Subcutaneous abdominal adipose tissue (tissue), 5 donors: ENCODE data around the gene PREX1.

Experiments
- H3K27ac ChIP-seq: one replicate; pipeline ENCODE4 v1.7.0; 2013; ENCODE audit warnings: low read depth, mild to moderate bottlenecking, inconsistent platforms, low read length, moderate library complexity
- H3K27me3 ChIP-seq, 5 donors: one replicate each; pipeline ENCODE4 v1.7.0; 2013; ENCODE audit warnings: low read length in 5 of 5, inconsistent platforms in 1 of 5; ENCODE audit not compliant: control insufficient read depth in 5 of 5, insufficient read depth in 4 of 5
- H3K36me3 ChIP-seq, 5 donors: one replicate each; pipeline ENCODE4 v1.7.0; 2013; ENCODE audit warnings: low read length in 5 of 5; ENCODE audit not compliant: control insufficient read depth in 5 of 5, insufficient read depth in 5 of 5
- H3K4me1 ChIP-seq, 5 donors: one replicate each; pipeline ENCODE4 v1.7.0; 2013; ENCODE audit warnings: low read length in 5 of 5, mild to moderate bottlenecking in 3 of 5, moderate library complexity in 1 of 5; ENCODE audit not compliant: control insufficient read depth in 5 of 5, insufficient read depth in 5 of 5
- H3K4me3 ChIP-seq, 5 donors: one replicate each; pipeline ENCODE4 v1.7.0; 2013; ENCODE audit warnings: low read length in 5 of 5, low read depth in 1 of 5
- H3K9ac ChIP-seq, 5 donors: one replicate each; pipeline ENCODE4 v1.7.0; 2013; ENCODE audit warnings: low read length in 5 of 5, mild to moderate bottlenecking in 4 of 5, moderate library complexity in 3 of 5
- H3K9me3 ChIP-seq, 5 donors: one replicate each; pipeline ENCODE4 v1.7.0; 2013; ENCODE audit warnings: low read length in 5 of 5; ENCODE audit not compliant: control insufficient read depth in 5 of 5
- donor health status: healthy.
- donor health status: healthy.
- donor health status: healthy.
- donor health status: healthy.
- donor health status: healthy.

The PREX1 gene

DNA sequence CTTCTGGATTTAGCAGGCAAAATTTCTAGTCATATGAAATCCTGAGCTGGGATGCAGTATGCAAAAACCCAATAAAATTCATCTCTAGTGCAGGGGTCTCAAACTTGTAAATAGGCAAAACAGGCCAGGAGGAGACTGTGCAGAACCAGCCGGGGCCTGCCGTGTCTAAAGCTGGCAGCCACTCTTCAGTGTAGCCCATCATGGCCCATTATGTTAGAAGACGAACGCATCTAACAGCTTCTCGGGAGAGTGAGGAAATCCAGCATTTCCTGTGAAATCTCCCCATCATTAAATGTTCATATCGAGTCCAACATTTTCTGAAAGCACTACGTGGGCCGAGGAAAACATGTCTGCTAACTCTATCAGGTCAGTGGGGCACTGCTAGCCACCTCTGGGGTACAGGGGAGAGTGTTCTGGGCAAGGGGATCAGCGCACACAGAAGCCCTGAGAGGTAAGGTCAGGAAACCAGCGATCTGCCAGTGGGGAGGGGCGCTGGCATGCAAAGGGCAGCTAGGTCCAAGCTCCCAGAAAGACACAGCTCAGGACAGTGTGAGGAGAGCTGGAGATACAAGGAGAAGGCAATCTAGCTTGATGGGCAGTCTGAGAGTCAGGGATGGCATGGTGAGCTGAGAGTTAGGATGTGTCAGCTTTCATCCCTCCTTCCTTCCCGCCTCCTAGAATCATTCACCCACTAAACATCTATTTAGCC, 144.2 kb downstream of the PREX1 start:
- Histone ChIP-seq H3K4me3 (no peak overlapping the region), H3K27me3 (peaks cover 0 to 35% (median 28%) of the 10 kb centered on the region in 5 donors), H3K4me1 (peaks cover 16 to 56% (median 45%) of the 10 kb centered on the region in 5 donors), H3K9me3 (no peaks in the 10 kb centered on the region), H3K36me3 (peaks cover 0 to 31% (median 5%) of the 10 kb centered on the region in 5 donors), H3K27ac (no peak overlapping the region), H3K9ac (no peak overlapping the region)

DNA sequence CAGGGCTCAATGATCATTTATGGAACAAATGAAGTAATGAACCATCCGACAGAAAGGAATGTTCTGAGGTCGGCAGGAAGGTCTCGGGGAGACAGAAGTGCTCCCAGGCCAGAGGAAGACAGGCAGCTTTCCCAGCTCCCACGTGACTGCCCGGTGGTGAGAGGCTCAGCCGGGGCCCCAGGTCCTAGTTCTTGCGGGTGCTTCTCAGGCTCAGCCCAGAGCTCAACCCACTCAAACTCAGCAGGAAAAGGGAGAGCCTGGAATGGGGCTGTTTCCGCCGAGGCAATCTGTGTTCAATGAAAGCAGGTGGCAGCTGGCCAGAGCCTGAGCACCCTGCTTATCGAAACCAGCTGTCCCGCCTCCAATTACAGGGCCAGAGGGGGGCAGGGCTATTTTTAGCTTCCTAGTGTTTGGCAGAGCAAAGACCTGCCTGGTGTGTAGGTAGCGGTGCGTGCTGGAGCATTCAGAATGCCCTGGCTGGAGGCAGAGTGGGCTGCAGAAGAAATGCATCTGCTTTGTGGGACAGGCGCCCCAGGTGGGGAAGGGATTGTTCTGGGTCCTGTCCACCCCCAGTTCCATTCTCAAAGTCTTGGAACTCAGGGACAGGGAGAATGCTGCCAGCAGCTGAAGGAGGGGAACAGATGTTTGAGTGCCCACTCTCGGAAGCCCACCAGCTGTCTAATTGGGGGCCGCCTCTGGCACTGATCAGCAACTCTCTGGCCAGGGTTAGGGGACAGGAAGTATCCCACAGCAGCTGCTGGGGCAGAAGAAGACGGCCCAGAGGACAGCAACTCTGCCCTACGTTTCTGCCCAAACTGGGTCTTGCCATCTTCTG, 145.1 kb downstream of the PREX1 start:
- Histone ChIP-seq H3K36me3 (peaks cover 0 to 32% (median 5%) of the 10 kb centered on the region in 5 donors), H3K4me1 (peaks cover 16 to 56% (median 45%) of the 10 kb centered on the region in 5 donors), H3K9me3 (no peaks in the 10 kb centered on the region), H3K27me3 (peaks cover 0 to 35% (median 28%) of the 10 kb centered on the region in 5 donors), H3K27ac (no peak overlapping the region), H3K9ac (peak overlapping the region in 1 of 5 donors; percentile 1), H3K4me3 (peak overlapping the region in 4 of 5 donors; percentile 8 to 19 (median 18))

DNA sequence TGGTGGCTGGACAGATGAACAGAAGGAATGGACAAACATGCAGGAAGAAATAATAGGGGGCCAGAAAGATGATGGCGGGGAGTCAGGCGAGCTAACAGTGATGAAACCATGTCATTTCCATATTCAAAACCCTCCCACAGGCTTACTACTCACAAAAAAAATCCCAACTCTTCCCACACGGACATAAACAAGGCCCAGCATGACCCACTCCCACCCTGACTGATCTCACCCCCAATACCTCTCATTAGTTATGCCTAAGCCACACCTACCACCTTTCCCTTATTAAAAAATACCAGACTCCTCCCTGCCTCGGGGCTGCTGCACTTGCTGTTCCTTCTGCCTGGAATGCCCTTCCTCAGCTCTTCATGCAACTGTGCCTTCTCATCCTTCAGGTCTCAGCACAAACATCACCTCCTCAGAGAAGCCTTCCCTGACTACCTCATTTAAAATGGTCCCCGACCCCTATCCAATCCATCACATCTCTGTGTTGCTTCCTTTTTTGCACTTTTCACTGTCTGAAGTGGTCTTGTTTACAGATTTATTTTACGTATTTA, 145.8 kb downstream of the PREX1 start:
- Histone ChIP-seq H3K4me3 (no peak overlapping the region), H3K4me1 (peaks cover 16 to 58% (median 44%) of the 10 kb centered on the region in 5 donors), H3K36me3 (peaks cover 0 to 35% (median 5%) of the 10 kb centered on the region in 5 donors), H3K9me3 (no peaks in the 10 kb centered on the region), H3K27ac (no peak overlapping the region), H3K9ac (peak overlapping the region in 1 of 5 donors; percentile 1), H3K27me3 (peaks cover 0 to 35% (median 28%) of the 10 kb centered on the region in 5 donors)

DNA sequence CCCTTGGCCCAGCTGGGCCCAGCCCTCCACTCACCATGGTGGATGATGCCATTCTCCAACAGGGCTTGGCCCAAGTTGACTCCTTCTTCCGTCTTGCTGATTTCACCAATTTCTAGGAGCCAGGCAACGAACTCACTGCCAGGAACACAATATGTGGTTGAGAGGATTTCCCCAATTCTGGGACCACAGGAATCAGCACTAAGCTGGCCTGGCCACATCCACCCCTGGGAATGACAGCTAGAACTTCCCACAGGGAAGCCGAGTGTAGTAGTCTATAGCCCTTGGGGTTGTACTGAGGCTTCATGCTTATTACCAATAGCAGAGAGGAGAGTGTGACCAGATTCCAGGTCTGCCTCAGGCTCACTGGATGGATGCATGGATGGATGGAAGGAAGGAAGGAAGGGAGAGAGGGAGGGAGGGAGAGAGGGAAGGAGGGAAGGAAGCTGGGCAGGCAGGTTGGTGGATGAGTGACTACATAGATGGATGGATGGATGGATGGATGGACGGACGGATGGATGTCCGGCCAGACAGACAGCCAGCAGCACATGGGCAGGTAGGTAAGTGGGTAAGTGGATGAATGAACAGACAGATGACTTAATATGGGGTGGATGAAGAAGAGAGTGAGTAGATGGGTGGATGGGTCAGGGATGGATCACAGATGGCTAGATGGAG, 146.5 kb downstream of the PREX1 start:
- no peak overlapping the region for H3K4me3 ChIP-seq
- peaks cover 16 to 54% (median 37%) of the 10 kb centered on the region in 5 donors for H3K4me1 ChIP-seq
- no peak overlapping the region for H3K9ac ChIP-seq
- no peak overlapping the region for H3K27ac ChIP-seq
- no peaks in the 10 kb centered on the region for H3K9me3 ChIP-seq
- H3K27me3 ChIP-seq, result peaks cover 0 to 37% (median 28%) of the 10 kb centered on the region in 5 donors
- peaks cover 0 to 41% (median 7%) of the 10 kb centered on the region in 5 donors for H3K36me3 ChIP-seq

DNA sequence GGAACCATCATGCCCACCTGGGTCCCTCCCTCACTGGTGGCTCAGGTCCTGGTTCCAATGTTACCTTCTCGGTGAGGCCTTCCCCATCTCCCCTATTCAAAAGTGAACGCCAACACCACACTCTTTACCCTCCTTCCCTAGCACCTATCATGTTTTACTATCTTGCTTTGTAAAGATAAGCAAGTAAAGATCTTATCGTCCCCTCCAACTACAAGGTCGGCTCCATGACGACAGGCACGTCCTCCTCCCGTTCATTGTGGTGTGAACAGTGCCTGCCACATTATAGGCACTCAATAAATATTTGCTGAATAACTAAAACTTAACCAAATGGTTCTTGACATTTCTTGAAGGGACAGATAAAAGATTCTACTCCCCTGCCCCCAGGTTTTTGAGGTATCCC, 147.1 kb downstream of the PREX1 start:
- Histone ChIP-seq H3K9ac (no peak overlapping the region), H3K4me3 (no peak overlapping the region), H3K36me3 (peaks cover 0 to 46% (median 7%) of the 10 kb centered on the region in 5 donors), H3K9me3 (no peaks in the 10 kb centered on the region), H3K4me1 (peaks cover 12 to 47% (median 31%) of the 10 kb centered on the region in 5 donors), H3K27ac (no peak overlapping the region), H3K27me3 (peaks cover 0 to 39% (median 28%) of the 10 kb centered on the region in 5 donors)

DNA sequence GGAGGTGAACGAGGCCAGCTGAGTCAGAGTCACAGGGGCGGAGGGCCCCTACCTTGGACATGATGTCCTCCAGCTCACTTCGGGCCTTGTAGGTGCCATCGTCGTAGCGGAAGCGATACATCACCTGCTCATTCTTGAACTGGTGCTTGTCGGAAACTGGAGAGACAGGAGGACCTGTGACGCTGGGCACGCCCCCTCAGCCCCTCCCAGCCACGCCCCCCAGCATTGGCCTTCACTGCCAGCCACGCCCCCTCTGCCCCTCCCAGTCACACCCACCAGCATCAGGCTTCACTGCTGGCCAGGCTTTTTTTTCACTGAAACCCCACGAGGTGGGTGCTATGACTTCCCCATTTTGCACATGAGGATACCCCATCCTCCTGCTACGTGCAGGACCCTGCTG, 148.2 kb downstream of the PREX1 start:
- peaks cover 0 to 36% (median 27%) of the 10 kb centered on the region in 5 donors for H3K27me3 ChIP-seq
- no peak overlapping the region for H3K9ac ChIP-seq

DNA sequence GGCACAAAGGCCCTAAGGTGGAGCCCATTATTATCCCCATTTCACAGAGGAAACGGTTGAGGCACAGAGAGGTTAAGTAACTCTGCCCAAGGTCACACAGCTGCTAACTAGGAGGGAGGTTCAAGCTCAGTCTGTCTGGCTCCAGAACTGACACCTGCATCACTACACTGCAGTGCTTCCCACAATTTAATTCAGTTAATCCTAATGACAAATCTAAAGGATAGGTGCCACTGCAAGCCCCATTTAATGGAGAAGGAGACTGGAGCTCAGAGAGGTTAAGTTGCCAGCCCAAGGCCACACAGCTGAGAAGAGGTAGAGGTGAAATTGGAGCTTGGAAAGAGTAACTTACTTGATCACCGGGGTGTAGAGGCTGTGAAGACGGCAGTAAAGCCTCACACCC, 148.8 kb downstream of the PREX1 start:
- no peaks in the 10 kb centered on the region for H3K9me3 ChIP-seq
- H3K36me3 ChIP-seq, result peaks cover 0 to 54% (median 7%) of the 10 kb centered on the region in 5 donors
- no peak overlapping the region for H3K9ac ChIP-seq
- H3K4me1 ChIP-seq, result peaks cover 7 to 31% (median 14%) of the 10 kb centered on the region in 5 donors
- no peak overlapping the region for H3K27ac ChIP-seq
- peaks cover 0 to 31% (median 21%) of the 10 kb centered on the region in 5 donors for H3K27me3 ChIP-seq
- no peak overlapping the region for H3K4me3 ChIP-seq

More for the DNA sequence above, 148.2 kb downstream of the PREX1 start:
- H3K9me3 ChIP-seq, result no peaks in the 10 kb centered on the region
- H3K4me3 ChIP-seq, result no peak overlapping the region
- no peak overlapping the region for H3K27ac ChIP-seq
- peaks cover 8 to 37% (median 20%) of the 10 kb centered on the region in 5 donors for H3K4me1 ChIP-seq
- peaks cover 0 to 54% (median 7%) of the 10 kb centered on the region in 5 donors for H3K36me3 ChIP-seq

DNA sequence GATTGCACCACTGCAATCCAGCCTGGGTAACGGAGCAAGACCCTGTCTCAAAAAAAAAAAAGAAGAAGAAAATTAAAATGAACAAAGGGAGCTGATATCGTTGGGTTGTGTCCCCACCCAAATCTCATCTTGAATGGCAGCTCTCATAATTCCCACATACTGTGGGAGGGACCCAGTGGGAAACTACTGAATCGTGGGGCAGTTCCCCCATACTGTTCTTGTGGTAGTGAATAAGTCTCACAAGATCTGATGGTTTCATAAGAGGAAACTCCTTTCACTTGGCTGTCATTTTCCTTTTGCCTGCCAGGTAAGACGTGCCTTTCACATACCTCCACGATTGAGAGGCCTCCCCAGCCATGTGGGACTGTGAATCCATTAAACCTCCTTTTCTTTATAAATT, 149.4 kb downstream of the PREX1 start:
- Histone ChIP-seq H3K9ac (no peak overlapping the region), H3K4me1 (peaks cover 5 to 25% (median 14%) of the 10 kb centered on the region in 5 donors), H3K27me3 (peaks cover 0 to 26% (median 20%) of the 10 kb centered on the region in 5 donors), H3K4me3 (no peak overlapping the region), H3K9me3 (no peaks in the 10 kb centered on the region), H3K36me3 (peaks cover 0 to 54% (median 7%) of the 10 kb centered on the region in 5 donors), H3K27ac (no peak overlapping the region)

DNA sequence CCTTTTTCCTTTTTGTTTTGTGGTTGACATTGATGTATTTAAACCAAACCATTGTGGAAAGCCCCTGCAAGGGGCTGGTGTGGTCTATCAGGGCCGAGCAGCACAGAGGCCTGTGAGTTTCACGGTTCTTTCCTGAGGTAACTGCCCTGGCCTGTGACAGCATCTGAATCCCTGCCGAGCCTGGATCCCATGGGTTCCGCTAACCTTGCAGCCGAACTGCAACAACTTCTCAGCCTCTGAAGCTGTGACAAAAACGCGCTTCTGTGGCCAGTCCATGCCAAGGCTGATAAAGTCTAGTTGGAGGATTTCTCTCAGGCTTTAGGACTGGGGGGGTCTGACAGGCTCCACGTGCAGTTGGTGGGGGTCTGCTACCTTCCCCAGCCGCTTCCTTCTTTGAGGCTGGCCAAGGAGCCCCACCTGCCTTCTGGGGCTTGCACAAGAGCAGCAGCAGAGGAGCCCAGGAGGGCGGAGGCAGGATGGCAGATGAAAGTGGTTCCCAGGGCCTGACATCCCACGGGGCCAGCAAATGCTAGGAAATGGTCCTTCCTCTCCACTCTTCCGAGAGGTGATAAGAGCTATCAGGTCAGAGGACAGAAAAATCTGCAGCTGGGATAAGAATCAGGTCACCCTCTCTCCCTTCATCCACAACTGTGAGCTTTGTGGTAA, 150.9 kb downstream of the PREX1 start:
- Histone ChIP-seq H3K9ac (no peak overlapping the region), H3K27me3 (peaks cover 0 to 25% (median 18%) of the 10 kb centered on the region in 5 donors), H3K36me3 (peaks cover 0 to 59% (median 7%) of the 10 kb centered on the region in 5 donors), H3K4me1 (peaks cover 0 to 10% (median under 1%) of the 10 kb centered on the region in 5 donors), H3K27ac (no peak overlapping the region), H3K4me3 (no peak overlapping the region), H3K9me3 (no peaks in the 10 kb centered on the region)
